Measurements from ENCODE around the gene NRL.

The NRL gene

GRCh38 chr14:24098927-24099813 lies 15.6 kb downstream of the NRL start:
- peak in 1 of 2 experiments; percentile 27 for DNase-seq

DNA sequence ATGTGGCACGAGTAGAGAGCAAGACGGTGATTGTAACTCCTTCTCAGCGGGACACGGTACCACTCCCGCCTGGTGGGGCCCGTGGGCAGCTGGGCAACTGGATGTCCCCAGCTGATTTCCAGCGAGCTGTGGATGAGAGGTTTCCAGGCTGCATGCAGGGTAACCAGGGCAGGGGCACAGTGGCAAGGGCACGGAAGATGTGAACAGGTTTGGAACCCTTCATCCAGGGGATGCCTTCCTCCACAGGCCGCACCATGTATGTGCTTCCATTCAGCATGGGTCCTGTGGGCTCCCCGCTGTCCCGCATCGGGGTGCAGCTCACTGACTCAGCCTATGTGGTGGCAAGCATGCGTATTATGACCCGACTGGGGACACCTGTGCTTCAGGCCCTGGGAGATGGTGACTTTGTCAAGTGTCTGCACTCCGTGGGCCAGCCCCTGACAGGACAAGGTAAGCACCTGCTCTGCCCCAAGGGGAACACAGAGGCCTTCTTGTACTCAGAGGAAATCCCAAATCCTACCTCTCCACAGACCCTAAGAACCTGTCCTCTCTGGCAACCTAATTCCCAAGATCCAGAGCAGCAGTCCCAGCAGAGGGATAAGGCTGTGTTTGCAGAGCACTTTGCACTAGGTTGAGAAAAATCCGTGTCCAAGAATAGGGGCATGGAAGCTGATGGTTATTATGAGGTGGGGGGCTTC lies 16.4 kb downstream of the NRL start:
- no peak for DNase-seq

- DNase-seq: no peak
These were observed 18.1 kb downstream of the NRL start for GRCh38 chr14:24096545-24097181.

DNA sequence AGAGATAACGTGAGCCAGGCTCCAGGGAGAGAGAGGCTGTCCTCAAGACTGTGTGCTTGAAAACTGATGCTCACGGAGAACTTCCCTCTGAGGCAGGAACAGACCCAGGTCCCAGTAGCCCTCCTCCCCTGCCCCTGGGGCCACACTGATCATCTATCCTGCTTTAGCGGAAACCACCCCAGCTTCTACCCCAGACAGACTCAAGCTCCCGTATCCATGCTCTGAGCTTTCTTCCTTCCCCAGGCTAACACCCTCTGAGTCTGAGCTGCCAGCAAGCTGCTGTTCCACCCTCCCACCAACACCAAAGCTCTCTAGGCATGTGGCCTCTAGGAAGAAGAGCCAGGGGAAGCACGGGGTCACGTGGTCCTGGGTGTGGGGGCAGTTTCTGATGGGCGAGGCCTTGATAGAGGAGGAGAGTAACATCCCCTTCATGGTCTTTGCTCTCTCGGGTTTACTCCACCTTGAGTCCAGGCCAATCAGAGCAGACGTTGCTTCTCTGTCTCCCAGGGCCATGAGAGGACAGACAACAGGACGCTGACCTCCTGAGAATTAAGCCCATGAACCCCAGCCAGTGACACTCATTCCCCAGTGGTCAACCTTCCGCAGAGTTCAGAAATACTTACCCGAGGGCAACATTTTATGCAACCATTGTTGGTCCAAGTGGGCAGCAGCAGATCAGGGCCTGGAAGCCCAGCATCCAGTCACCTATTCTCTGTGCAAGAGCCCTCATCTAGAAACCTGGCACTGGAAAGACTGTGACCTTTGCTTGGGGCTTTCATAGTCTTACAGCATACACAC lies 19.3 kb downstream of the NRL start:
- no peak for DNase-seq

- no peak for DNase-seq
These were observed 19.9 kb downstream of the NRL start for GRCh38 chr14:24094841-24095270.

- DNase-seq: peak; percentile 71
These were observed 20.6 kb downstream of the NRL start, which contains the start of gene PCK2 for GRCh38 chr14:24093901-24094840. Gene PCK2 (plus strand): TSS chr14:24094311. CDS start chr14:24094406, 95 bp downstream.

DNA sequence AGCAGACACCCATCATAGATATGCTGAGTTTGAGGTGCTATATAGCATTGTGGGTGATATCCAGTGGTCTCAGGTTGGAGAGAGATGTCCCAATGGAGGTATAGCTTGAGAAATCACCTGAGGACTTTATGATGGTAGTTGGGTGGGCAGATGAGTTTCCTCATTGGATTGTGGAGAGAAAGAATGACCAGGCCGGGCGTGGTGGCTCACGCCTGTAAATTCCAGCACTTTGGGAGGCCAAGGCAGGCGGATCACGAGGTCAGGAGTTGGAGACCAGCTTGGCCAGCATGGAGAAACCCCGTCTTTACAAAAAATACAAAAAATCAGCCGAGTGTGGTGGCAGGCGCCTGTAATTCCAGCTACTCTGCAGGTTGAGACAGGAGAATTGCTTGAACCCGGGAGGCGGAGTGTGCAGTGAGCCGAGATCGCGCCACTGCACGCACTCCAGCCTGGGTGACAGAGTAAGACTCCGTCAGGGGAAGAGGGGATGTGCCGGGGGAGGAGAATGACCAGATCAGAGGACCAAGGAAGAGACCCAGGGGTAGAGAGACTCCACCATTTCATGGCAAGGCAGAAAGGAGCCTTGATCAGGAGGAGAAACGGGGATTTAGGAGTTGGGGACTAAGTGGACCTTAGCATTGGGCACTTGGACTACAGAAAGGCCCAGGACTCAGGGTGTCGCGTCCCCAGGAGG lies 21.4 kb downstream of the NRL start:
- DNase-seq: no peak

DNA sequence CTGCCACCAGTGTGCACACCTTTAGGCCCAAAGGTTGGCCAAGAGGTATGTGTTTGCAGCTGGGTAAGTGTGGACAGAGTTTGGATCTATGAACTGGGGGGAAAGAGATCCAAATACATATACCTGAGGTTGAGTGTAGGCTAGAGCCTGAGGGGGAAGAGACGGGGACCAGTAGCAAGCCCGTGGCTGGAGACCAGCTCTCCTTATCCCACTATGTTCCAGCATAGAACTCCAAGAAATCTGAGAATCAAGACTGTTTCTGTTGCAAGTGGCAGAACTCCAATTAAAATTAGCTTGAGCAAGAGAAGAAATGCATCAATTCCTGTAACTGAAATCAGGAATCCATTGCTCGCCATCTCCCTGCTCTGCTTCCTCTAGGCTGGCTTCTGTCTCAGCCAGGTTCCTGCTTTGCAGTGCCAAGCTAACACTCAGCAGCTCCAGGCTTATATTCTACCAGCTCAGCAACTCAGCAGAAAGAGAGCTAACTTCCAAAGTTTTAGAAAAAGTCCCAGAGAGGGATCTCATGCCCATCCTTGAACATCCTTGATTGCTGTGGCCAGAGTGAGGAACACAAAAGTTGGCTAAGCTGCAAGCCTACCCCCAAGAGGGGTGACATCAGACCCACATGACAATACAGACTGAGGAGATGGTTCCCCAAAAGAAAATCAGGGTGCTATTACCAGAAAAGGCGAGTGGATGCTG lies 22.1 kb downstream of the NRL start:
- no peak for DNase-seq

DNA sequence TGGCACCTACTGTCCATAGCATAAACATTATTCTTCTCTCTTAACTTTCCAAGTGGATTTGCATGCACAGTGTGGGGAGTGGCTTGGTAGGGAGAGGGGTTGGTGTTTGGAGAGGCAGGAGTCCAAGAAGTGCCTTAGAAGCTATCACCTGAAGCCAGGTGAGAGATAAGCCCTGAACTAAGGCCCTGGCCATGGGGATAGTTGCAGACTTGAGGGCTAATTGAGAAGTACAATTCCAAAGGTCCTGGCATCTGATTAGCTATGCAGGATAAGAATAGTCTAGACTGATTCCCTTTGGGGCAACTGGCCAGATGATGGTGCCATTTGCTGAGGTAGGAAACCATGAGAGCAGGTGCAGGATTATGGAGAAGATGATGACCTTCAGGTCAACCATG lies 22.6 kb downstream of the NRL start:
- no peak for DNase-seq

DNA sequence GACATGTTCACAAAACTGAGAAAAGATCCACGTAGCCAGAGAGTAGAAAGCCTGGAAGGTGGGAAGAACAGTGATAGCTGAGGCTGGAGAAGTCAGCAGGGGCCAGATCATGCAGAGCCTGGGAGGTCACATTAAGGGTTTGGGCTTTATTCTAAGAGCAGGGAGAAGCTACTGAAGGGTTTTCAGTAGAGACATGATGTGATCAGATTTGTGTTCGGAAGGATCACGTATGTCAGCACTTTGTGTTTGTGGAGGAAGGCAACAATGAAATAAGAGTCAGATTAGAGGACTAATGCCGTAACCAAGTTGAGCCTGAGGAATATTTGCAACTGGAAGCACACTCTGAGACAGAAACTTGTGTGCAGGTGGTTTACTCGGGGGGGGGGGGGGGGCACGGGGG lies 24.9 kb downstream of the NRL start:
- DNase-seq: no peak

- no peak for DNase-seq
These were observed 26.7 kb downstream of the NRL start for GRCh38 chr14:24088095-24088494.

- no peak for DNase-seq
These were observed 27.7 kb downstream of the NRL start for GRCh38 chr14:24087004-24087403.

GRCh38 chr14:24086193-24086955 lies 28.4 kb downstream of the NRL start:
- no peak for DNase-seq

DNA sequence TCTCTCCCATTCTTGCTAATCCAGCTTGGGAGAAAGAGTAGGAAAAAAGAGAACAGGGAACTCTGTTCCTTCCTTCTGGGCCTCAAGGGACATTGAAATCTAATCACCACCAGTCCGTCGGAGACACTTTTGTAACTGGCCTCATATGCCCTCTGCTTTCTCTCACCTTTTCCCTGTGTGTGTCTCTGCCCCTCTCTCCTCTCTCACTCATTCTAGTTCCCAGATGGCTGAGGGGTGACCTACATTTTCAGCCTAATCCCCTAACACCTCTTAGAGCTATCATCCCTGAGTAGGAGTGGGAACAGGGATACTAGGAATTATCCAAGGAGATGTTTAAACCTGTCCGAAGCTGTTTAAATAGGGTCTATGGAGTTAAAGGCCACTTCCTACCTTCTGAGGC lies 29.5 kb downstream of the NRL start:
- no peak for DNase-seq

DNA sequence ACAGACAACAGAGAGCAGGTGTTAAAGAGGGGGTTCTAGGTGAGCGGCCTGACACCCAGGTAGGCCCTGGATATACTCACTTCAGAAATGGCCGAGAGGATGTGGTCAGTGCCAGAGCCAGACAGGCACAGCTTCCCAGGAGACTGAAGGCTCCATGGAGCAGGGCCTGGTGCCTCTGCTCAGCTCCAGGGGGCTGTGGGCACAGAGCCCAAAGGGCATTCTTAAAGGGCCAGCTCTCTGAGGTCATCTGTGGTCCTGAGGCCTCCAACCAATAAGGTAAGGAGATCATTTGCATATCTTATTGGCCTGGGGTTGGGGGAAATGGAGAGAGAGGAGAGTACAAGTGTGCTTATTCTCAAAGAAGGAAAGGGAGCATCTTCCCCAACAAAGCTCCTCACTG lies 30.3 kb downstream of the NRL start:
- DNase-seq: no peak

DNA sequence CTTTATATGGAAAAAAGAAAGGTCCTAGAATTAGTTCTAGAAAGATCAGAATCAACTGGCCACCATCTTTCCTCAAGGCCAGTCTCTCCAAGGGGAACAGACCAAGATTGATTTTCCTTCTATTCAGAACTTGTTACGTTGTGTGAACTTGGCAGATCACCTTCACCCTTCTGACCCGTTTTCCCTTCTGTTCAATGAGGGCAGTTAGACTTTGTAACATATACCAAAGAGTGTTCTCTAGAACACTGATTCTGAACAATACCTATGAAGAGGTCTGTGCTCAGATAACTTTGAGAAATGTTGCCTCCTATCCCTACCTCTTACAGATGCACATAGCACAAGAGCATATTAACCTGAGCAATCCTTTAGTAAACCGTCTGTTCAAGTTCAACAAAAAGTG lies 31.3 kb downstream of the NRL start:
- no peak for DNase-seq

DNA sequence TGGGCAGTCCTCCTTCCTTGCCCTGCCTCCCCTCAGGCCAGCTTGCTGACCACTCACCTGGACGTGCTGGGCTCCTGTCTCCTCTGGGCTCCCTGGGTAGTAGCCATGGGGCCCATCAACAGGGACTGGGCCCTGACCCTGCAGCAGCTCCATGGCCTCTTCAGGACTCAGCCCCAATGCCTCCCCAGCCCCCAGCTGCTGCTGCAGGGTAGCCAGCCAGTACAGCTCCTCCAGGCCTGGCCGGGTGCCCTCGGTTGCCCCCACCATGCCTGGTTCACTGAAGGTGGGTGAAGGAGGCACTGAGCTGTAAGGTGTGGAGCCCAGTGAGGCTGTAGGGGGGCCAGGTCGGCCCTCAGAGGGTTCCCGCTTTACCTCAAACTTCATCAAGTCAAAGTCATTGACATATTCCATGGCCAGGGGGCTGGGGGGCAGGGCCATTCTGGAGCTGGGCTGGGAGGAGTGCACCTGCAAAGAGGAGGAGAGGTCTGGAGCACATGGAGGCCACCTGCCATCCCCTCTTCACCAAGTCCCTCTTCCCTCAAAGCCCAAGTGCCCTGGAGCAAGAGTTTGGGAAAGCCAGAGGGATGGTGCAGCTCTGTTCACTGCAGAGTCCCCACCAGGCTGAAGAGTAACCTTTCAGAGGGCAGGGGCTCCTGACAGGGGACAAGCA lies 32.2 kb downstream of the NRL start:
- DNase-seq: no peak

GRCh38 chr14:24081739-24082211 lies 33.0 kb downstream of the NRL start:
- no peak for DNase-seq

All from NCI-H2081 (cell line).